GM19438 (cell line): ENCODE data around the gene TEX101.
"Not testable (repeated sequence)": the region's sequence is repeated elsewhere in the genome, so short reads cannot be mapped to it uniquely, and the experiment has no call there.

ENCODE experiments used
- ATAC-seq: cut with Tn5 transposase; IDR thresholded peaks from one replicate; pipeline ENCODE4 v1.9.1; 2021; ENCODE audit warnings: low read depth; ENCODE audit not compliant: unreplicated experiment

TEX101 gene, protein sequence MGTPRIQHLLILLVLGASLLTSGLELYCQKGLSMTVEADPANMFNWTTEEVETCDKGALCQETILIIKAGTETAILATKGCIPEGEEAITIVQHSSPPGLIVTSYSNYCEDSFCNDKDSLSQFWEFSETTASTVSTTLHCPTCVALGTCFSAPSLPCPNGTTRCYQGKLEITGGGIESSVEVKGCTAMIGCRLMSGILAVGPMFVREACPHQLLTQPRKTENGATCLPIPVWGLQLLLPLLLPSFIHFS

DNA sequence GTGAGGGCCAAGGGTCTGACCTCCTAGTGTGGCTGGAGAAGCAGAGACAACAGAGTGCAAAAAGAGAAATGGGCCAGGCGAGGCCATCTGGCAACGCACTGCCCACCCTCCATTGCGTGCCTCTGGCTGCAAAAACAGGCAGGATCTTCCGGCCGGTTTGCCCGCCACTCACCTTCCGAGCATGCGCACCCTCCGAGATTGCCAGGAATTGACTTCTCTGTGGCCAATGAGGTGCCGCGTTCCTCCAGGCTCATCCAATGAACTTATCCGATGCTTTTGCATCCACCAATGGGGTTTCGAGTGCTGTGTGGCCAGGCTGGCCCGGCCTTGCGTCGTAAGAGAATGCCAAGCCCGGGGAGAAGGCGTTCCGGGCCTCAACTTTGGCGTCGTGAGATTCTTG is at the start of gene TEX101:
Gene TEX101 (plus strand): TSS at position 337 of the 400 bp plus-strand sequence. CDS start 1,030 bp downstream, outside the sequence.
- ATAC-seq: no peak

DNA sequence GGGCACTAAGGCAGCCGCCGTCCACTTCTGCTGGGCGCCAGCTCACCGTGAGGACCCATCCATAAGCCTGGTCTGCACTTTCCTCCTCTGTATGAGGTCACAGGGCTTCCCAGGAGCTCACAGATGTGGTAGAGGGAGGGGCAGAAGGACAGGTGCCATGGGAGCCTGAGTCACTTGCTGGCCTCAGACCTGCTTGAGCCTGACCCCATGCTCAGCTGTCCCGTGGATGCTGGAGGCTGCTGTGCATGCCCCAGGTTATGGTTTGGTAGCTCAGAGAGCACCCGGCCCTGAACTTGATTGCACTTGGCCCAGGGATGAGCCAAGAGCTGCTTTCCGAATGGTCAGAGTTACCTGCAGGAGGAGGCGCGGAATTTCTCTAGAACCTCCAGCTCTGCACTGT is 49.0 kb upstream of the TEX101 start:
- not testable (repeated sequence) for ATAC-seq

- ATAC-seq: no peak
Measured at GRCh38 chr19:43367822-43368221, 46.9 kb upstream of the TEX101 start.

DNA sequence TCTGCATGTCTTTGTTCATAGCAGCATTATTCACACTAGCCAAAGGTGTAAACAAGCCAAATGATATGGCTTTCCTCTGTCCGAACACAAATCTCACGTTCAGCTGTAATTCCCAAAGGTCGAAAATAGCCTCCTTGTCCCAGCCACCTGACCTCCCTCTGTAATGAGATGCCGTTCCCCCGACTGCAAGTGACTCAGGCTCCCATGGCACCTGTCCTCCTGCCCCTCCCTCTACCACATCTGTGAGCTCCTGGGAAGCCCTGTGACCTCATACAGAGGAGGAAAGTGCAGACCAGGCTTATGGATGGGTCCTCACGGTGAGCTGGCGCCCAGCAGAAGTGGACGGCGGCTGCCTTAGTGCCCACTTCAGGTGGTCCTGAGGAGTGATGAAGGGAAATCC is 45.8 kb upstream of the TEX101 start:
- ATAC-seq: not testable (repeated sequence)

GRCh38 chr19:43371909-43372308 is 42.8 kb upstream of the TEX101 start:
- no peak for ATAC-seq

GRCh38 chr19:43372462-43372861 is 42.2 kb upstream of the TEX101 start:
- ATAC-seq: no peak

DNA sequence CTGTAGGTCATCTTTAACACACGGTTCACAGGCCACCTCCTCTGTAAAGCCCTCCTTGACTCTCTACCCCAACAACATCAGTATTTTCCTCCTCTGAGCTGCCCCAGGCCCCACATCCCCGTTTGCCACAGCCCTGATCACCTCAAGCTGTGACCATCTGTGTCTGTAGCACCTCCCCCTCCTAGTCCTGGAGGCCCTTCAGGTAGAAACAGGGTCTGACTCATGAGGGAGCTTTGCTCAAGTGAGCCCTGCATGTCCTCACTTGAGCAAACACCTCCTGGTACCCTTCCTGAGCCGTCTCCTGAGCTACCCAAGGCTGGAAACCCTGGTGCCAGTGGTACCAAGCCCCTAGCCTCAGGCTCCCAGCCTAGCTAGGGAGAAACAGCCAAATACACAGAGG is 37.1 kb upstream of the TEX101 start:
- ATAC-seq: not testable (repeated sequence)

- ATAC-seq: no peak
Measured at GRCh38 chr19:43380008-43380407, 34.7 kb upstream of the TEX101 start.

DNA sequence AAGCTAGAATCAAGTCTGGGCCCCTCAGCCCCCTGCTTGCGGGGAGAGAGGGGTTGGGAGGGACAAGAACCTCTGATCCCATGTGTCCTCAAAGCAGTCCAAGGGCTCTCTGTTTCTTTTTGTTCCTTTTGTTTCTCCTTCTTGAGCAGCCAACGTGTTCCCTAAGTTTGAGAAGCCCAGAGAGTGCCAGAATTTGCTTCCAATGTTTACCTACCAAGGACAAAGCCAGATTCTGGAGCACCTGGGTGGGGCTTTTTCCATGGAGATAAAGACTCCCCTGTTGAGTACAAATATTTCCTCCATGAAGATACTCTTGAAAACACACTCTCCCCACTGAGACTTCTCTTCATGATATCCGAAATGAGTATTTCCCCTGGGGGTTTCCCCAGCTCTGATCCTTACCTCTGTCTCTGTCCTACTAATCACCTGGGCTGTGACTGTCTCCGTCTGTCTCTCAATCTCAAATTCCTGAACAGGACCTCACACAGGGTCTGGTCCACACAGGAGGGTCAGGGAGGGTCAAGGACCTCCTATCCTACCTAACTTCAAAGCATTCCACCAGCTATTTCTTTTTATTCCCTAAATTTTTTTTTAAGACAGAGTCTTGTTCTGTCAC is 33.8 kb upstream of the TEX101 start:
- no peak for ATAC-seq

DNA sequence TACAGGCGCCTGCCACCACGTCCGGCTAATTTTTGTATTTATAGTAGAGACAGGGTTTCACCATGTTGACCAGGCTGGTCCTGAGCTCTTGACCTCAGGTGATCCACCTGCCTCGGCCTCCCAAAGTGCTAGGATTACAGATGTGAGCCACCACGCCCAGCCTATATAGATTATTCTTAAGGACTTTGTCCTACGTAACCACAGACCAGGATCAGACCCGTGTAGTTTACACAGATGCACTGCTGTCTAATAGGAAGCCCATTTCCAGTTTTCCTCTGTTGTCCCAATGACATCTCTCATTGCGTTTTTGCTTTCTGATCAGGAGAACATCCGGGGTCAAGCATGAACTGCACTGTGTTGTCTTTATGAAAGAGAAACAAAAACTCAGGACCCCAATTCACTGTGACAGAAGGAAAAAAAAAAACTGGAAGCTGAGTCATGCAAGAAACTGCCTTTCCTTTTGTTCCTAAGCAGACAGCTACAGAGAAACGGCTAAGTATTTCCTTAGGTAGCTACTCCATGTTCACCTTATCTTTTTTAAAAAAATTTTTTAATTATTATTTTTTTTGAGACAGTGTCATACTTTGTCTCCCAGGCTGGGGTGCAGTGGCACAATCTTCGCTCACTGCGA is 32.0 kb upstream of the TEX101 start:
- ATAC-seq: not testable (repeated sequence)

GRCh38 chr19:43383254-43383653 is 31.4 kb upstream of the TEX101 start:
- ATAC-seq: not testable (repeated sequence)

DNA sequence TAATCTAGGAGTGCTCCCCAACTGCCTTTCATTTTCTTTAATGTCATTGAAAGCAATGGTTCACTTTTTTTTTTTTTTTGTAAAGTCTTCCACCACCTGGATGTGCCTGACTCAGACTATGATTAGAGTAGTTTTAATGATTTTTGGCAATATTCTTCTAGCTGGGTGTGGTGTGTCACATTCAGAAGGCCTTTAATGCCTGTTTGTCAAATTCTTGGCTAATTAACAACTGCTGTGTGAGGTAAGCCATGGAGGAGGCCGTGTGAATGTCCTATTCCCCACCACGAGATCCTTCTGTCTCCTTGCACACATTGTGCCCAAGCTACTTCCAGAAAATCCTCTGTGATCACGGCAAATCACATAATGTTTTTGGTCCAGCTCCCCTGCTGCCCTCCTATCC is 30.9 kb upstream of the TEX101 start:
- not testable (repeated sequence) for ATAC-seq

DNA sequence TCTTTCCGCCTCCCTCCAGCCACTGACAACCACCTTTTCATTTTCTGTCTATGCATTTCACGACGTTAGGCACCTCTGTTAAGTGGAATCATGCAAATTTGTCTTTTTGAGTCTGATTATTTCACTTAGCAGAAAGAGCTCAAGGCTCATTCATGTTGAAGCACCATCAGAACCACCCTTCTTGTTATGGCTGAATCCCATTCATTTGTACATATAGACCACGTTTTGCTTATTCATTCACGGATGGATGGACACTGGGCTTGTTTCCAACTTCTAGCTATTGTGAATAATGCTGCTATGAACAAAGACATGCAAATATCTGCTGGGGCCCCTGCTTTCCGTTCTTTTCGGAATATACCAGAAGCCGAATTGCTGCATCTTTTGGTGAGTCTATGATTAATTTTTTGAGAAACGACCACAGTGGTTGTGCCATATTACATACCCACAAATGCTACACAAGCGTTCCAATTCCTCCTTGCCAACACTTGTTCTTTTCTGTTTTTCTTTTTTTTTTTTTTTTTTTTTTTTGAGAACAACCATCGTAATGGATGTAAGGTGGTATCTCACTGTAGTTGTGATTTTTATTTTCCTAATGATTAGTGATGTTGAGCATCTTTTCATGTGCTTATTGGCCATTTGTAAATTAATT is 23.7 kb upstream of the TEX101 start:
- ATAC-seq: not testable (repeated sequence)

DNA sequence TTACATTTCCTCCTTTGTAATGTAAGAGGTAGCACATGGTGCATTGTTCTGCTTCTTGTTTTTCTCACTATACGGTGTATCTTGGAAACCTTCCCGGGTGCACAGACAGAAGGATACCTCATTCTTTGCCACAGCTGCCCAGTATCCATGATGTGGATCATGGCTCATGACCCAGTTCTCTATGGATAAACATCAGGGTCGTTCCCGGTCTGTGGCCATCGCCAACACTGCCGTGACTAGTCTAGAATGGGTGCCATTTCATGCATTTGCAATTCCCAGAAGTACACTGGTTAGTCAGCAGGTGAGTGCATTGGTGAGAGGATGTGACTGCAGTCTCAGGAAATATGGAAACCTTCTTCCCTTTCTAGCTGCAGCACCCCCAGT is 23.1 kb upstream of the TEX101 start:
- not testable (repeated sequence) for ATAC-seq

GRCh38 chr19:43393501-43393900 is 21.2 kb upstream of the TEX101 start:
- not testable (repeated sequence) for ATAC-seq

DNA sequence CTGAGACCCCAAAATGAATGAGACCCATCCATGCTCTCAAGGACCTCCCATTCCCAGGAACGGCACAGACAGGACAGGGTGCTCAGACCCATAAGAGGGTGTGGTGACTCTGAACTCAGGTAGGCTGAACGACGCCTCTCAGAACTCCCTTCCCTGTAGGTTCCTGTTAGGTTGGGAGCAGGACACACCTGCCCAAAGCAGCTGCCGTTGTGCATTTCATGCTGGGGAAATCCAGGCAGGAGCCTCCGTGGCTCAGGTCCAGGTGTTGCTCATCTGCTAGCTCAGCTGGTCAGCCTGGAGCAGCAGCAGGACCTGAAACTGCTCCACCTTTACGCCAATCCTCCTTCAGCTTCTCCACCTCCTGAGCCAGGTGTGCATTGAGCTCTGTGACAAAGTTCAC is 19.1 kb upstream of the TEX101 start:
- no peak for ATAC-seq

- no peak for ATAC-seq
Measured at GRCh38 chr19:43406297-43406696, 8.4 kb upstream of the TEX101 start.

DNA sequence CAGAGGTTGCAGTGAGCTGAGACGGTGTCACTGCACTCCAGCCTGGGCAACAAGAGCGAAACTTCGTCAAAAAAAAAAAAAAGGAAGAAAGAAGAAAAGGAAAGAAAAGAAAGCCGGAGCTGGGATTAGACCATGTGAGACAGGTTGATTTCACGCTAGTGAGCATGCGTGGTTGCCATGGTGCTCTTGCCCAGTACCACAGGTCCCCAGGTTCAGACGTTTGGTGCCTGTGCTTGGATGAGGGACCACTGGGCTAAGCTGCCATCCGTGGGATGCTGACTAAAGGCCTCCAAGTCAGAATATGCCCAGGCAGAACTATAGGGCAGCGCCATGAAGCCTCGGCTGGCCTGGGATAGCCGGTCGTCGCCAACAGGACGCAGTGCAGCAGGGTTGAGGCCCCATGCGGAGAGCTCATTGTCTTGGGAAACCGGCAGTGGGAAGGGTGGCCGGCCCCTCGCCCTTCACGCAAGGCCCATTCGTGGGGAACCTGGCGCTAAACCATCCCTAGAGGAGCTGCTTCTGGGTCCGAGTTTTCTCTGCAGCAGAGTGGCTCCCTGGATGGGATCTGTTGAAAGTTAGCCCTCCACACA is 7.2 kb upstream of the TEX101 start:
- ATAC-seq: no peak

DNA sequence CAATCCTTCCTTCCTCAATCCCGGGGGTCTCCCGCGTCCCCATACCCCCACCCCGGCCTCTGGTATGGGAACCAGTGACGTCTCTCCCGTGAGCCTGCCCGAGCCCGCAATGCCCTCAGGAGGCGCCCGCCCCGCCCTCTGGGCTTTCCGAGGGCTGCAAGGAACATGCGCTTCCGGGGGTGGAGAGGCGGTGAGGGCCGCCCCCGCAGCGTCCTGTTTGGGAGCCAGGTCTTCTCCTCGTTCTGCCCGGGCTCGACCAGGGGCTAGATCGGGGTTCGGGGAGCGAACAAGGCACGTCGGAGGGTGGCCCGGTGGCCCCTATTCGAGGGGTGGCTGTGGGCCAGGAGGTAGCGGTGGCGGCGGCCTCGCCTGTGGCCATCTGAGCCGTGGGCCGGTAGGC is 6.6 kb upstream of the TEX101 start:
- ATAC-seq: no peak

- ATAC-seq: no peak
Measured at GRCh38 chr19:43409415-43409814, 5.3 kb upstream of the TEX101 start.

- no peak for ATAC-seq
Measured at GRCh38 chr19:43412441-43412840, 2.2 kb upstream of the TEX101 start.
